H1 (cell line): Measurements from ENCODE around the gene PNRC2.

Source experiments
- CHD2 ChIP-seq: IDR thresholded peaks from 2 replicates; pipeline ENCODE4 v1.6.1; 2012; ENCODE audit warnings: low read length, improper control_type of control experiment
- CTCF ChIP-seq, 3 experiments: IDR thresholded peaks; 1 replicate in 2 of 3; 2 replicates in 1 of 3; pipeline versions ENCODE4 v1.5.1 to v1.6.1; 2011; ENCODE audit warnings: low read length in 3 of 3, mild to moderate bottlenecking in 3 of 3, inconsistent platforms in 2 of 3, low read depth in 1 of 3, moderate library complexity in 1 of 3; ENCODE audit not compliant: insufficient read depth in 1 of 3; ENCODE audit errors: control extremely low read depth in 1 of 3
- EP300 ChIP-seq, 2 experiments: IDR thresholded peaks; 1 replicate in 1 of 2; 2 replicates in 1 of 2; pipeline ENCODE4 v1.6.1; 2011 to 2012; ENCODE audit warnings: low read depth in 2 of 2, low read length in 2 of 2, mild to moderate bottlenecking in 2 of 2, borderline replicate concordance in 1 of 2, inconsistent platforms in 1 of 2, moderate library complexity in 1 of 2
- EZH2 ChIP-seq: fragments of 200-600 bp; sonication (generic); IDR thresholded peaks from 2 replicates; pipeline ENCODE4 v1.7.1; 2012; ENCODE audit warnings: low read depth, mild to moderate bottlenecking, moderate library complexity, low read length, inconsistent platforms; ENCODE audit not compliant: severe bottlenecking
- GABPA ChIP-seq: IDR thresholded peaks from 2 replicates; pipeline ENCODE4 v1.6.1; 2011; ENCODE audit warnings: mild to moderate bottlenecking, low read length, moderate library complexity, borderline replicate concordance; ENCODE audit not compliant: insufficient read depth
- JUND ChIP-seq: IDR thresholded peaks from 2 replicates; pipeline ENCODE4 v1.6.1; 2011; ENCODE audit warnings: mild to moderate bottlenecking, improper control_type of control experiment, low read length
- RAD21 ChIP-seq, 2 experiments: IDR thresholded peaks in 1 of 2; conservative IDR thresholded peaks in 1 of 2; 2 replicates each; pipeline ENCODE4 v1.6.1; 2011; ENCODE audit warnings: low read depth in 2 of 2, low read length in 2 of 2, improper control_type of control experiment in 1 of 2, inconsistent platforms in 1 of 2, mild to moderate bottlenecking in 1 of 2, moderate library complexity in 1 of 2
- RFX5 ChIP-seq: IDR thresholded peaks from 2 replicates; pipeline ENCODE4 v1.6.1; 2011; ENCODE audit warnings: low read depth, low read length, improper control_type of control experiment, borderline replicate concordance
- SP1 ChIP-seq: IDR thresholded peaks from 2 replicates; pipeline ENCODE4 v1.6.1; 2011; ENCODE audit warnings: low read depth, low read length

GRCh38 chr1:23927097-23927496, 32.5 kb upstream of the PNRC2 start:
- no peak for TF ChIP-seq GABPA
- TF ChIP-seq SP1, result no peak
- no peak for TF ChIP-seq JUND
- no peak for TF ChIP-seq EP300 (IDR thresholded peaks at IDR 0.05; ENCODE audit: borderline replicate concordance in 1 of 2, low read depth in 2 of 2, low read length in 2 of 2)
- TF ChIP-seq CTCF (IDR thresholded peaks at IDR 0.05; ENCODE audit: control extremely low read depth in 1 of 3, insufficient read depth in 1 of 3, low read depth in 1 of 3, low read length in 3 of 3), result no peak
- no peak for TF ChIP-seq RFX5
- TF ChIP-seq CHD2, result no peak
- no peak for TF ChIP-seq RAD21 (IDR thresholded peaks at IDR 0.05 in 1 of 2, conservative IDR thresholded peaks at IDR 0.05 in 1 of 2; ENCODE audit: low read depth in 2 of 2, low read length in 2 of 2)
- no peak for TF ChIP-seq EZH2
